Activated CD4-positive, alpha-beta T cell treated with anti-CD3 and anti-CD28 coated beads, Interleukin-2, amount 10 ng/mL, durations not matched to agents 24 days and 14 days (primary cell): ENCODE results near the gene PSMD14. TPM values are rescaled to one million over a fixed set of nuclear protein-coding genes. Genes with fewer than 3 reads are reported as not detected.

ENCODE experiments used
- DNase-seq: peaks from one replicate; pipeline ENCODE4 v3.0.0; 2022
- H3K27ac Mint-ChIP-seq: one replicate; pipeline ENCODE4 v1.8.0; 2022; ENCODE audit warnings: mild to moderate bottlenecking, mixed read lengths
- H3K27me3 Mint-ChIP-seq: one replicate; pipeline ENCODE4 v1.8.0; 2022; ENCODE audit warnings: mixed read lengths
- H3K36me3 Mint-ChIP-seq: one replicate; pipeline ENCODE4 v1.8.0; 2022; ENCODE audit warnings: low read depth, mild to moderate bottlenecking, mixed read lengths
- H3K4me1 Mint-ChIP-seq: one replicate; pipeline ENCODE4 v1.8.0; 2021; ENCODE audit warnings: mixed read lengths
- H3K4me3 Mint-ChIP-seq: one replicate; pipeline ENCODE4 v1.8.0; 2022; ENCODE audit warnings: mild to moderate bottlenecking, moderate library complexity, mixed read lengths
- H3K9me3 Mint-ChIP-seq: one replicate; pipeline ENCODE4 v1.8.0; 2021; ENCODE audit warnings: mixed read lengths
- intact Hi-C: fragments of 100-400 bp; cut with micrococcal nuclease; formaldehyde crosslinking; loops from one replicate; pipeline ENCODE4 v1.15.1; 2023
- total RNA-seq: library from RNA; stranded (reverse); gene quantifications from 2 replicates; pipeline ENCODE4 v1.2.3, GENCODE V29; 2022

PSMD14 gene
- total RNA-seq, 1 donor from 2014 or later: 113 TPM

GRCh38 chr2:161414042-161415033 is 106.1 kb downstream of the PSMD14 start:
- H3K36me3 Mint-ChIP-seq: peaks cover 23% of the 10 kb centered on the region
- intact Hi-C loops: loop anchor here (1.0 to 5.0 kb wide), 2 partner anchors 13 to 107 kb away; partner anchors contain the start of gene PSMD14
- H3K4me3 Mint-ChIP-seq: peak overlapping the region; percentile 75
- no peaks in the 10 kb centered on the region for H3K9me3 Mint-ChIP-seq
- H3K27me3 Mint-ChIP-seq: peaks cover 54% of the 10 kb centered on the region
- peaks cover 44% of the 10 kb centered on the region for H3K4me1 Mint-ChIP-seq
- peak; percentile 68 for DNase-seq
- no peak overlapping the region for H3K27ac Mint-ChIP-seq

- intact Hi-C loops: loop anchor here (1.0 kb wide), 1 partner anchor 12 kb away; no protein-coding TSS in a partner anchor
- Mint-ChIP-seq H3K9me3 (no peaks in the 10 kb centered on the region), H3K27me3 (peaks cover 62% of the 10 kb centered on the region), H3K36me3 (peaks cover 22% of the 10 kb centered on the region), H3K4me3 (peak overlapping the region; percentile 75), H3K4me1 (peaks cover 45% of the 10 kb centered on the region), H3K27ac (no peak overlapping the region)
- DNase-seq: peak; percentile 74
These were observed 107.1 kb downstream of the PSMD14 start for GRCh38 chr2:161415034-161415986.

DNA sequence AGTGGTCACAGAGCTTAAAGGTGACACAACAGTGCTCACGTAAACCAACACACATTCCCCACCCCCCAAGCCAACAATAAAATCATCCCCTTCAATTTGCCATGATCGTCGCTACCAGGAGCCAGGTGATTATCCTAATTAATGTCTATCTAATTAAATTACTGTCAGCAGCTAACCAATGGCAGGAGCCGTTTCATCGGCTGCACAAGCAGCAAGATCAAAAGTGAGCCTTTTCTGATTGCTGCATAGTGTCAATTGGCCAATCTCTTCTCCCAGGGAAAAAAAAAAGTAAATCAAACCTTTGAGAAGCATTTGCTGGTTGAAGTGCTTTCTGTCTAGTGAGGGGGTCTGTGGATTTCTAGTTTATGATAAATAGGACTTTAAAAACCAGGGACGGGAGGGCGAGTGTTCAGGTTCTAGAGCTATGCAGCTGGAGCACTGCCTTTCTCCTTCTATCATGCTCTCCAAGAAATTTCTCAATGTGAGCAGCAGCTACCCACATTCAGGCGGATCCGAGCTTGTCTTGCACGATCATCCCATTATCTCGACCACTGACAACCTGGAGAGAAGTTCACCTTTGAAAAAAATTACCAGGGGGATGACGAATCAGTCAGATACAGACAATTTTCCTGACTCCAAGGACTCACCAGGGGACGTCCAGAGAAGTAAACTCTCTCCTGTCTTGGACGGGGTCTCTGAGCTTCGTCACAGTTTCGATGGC is 107.9 kb downstream of the PSMD14 start, which contains the start of gene TBR1:
TBR1 (plus strand) TSS at position 311 of the 721 bp plus-strand sequence; CDS start at position 425, 114 bp downstream.
- intact Hi-C loops: loop anchor here (1.0 kb wide), 1 partner anchor 11 kb away; no protein-coding TSS in a partner anchor
- DNase-seq: peak; percentile 63
- Mint-ChIP-seq H3K36me3 (peaks cover 22% of the 10 kb centered on the region), H3K27me3 (peaks cover 71% of the 10 kb centered on the region), H3K4me1 (peaks cover 48% of the 10 kb centered on the region), H3K27ac (peak within 1 kb of the TSS; percentile 70), H3K9me3 (no peaks in the 10 kb centered on the region), H3K4me3 (peak within 1 kb of the TSS; percentile 75)

DNA sequence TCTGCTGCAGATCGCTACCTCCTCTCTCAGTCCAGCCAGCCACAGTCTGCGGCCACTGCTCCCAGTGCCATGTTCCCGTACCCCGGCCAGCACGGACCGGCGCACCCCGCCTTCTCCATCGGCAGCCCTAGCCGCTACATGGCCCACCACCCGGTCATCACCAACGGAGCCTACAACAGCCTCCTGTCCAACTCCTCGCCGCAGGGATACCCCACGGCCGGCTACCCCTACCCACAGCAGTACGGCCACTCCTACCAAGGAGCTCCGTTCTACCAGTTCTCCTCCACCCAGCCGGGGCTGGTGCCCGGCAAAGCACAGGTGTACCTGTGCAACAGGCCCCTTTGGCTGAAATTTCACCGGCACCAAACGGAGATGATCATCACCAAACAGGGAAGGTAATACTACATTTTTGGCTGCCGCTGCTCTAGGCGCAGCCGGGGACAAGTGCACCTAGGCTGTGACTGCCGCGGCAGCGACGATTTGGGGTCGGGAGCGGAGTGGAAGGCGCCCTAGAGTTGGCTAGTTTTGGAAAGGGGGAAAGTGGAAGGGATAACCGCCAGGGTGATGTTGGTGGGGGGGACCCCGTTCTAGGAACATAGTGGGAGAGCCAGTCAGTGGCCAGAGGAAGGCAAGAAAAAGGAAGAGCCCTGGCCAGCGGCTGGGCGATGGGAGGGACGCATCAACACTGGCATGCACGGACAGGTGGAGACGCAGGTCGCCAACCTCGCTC is 108.6 kb downstream of the PSMD14 start:
- no peaks in the 10 kb centered on the region for H3K9me3 Mint-ChIP-seq
- peaks cover 48% of the 10 kb centered on the region for H3K4me1 Mint-ChIP-seq
- peak overlapping the region; percentile 70 for H3K27ac Mint-ChIP-seq
- peaks cover 78% of the 10 kb centered on the region for H3K27me3 Mint-ChIP-seq
- H3K36me3 Mint-ChIP-seq: peaks cover 19% of the 10 kb centered on the region
- peak overlapping the region; percentile 75 for H3K4me3 Mint-ChIP-seq
- peak; percentile 70 for DNase-seq
- intact Hi-C loops: no loop called here

DNA sequence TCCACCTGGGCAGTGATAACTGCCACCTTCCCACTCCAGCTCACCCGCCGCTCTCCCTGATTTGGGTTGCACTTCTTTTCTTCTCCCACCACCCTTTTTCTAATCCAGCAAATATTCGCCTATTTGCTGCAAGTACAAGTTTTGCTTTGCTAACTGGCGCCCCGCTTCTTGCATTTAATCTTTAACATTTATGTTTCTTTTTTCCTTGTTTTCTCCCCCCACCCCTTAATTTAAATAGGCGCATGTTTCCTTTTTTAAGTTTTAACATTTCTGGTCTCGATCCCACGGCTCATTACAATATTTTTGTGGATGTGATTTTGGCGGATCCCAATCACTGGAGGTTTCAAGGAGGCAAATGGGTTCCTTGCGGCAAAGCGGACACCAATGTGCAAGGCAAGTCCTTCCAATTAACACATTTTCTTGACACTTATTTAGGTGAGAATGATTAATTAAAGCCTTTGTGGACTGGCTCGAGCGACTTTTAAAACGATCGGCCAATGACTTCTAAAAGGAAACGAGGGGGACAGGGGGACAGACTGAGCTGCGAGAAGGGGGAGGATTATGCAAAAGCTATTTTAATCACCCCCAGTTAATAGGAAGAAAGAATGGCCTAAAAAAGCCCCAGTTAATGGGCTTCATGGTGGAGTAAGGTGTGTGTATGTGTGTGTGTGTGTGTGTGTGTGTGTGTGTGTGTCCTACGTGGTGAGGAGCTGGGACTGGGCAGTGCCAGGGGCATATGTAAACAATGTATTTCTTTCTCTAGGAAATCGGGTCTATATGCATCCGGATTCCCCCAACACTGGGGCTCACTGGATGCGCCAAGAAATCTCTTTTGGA is 109.4 kb downstream of the PSMD14 start:
- Mint-ChIP-seq H3K4me1 (peaks cover 50% of the 10 kb centered on the region), H3K27ac (peak overlapping the region; percentile 32), H3K36me3 (peaks cover 14% of the 10 kb centered on the region), H3K9me3 (no peaks in the 10 kb centered on the region), H3K4me3 (peak overlapping the region; percentile 57), H3K27me3 (peaks cover 86% of the 10 kb centered on the region)
- no peak for DNase-seq
- intact Hi-C loops: loop anchor here (1.0 kb wide), 1 partner anchor 9 kb away; no protein-coding TSS in a partner anchor

GRCh38 chr2:161418275-161418714 is 110.1 kb downstream of the PSMD14 start:
- peaks cover 91% of the 10 kb centered on the region for H3K27me3 Mint-ChIP-seq
- peak overlapping the region; percentile 57 for H3K4me3 Mint-ChIP-seq
- intact Hi-C loops: loop anchor here (1.0 kb wide), 1 partner anchor 8 kb away; no protein-coding TSS in a partner anchor
- peak overlapping the region; percentile 32 for H3K27ac Mint-ChIP-seq
- peaks cover 12% of the 10 kb centered on the region for H3K36me3 Mint-ChIP-seq
- H3K4me1 Mint-ChIP-seq: peaks cover 52% of the 10 kb centered on the region
- DNase-seq: peak; percentile 66
- no peaks in the 10 kb centered on the region for H3K9me3 Mint-ChIP-seq

GRCh38 chr2:161418715-161419637 is 110.8 kb downstream of the PSMD14 start:
- Mint-ChIP-seq H3K27ac (no peak overlapping the region), H3K27me3 (peaks cover 86% of the 10 kb centered on the region), H3K4me3 (peak overlapping the region; percentile 77), H3K9me3 (no peaks in the 10 kb centered on the region), H3K36me3 (peaks cover 12% of the 10 kb centered on the region), H3K4me1 (peaks cover 49% of the 10 kb centered on the region)
- peak; percentile 72 for DNase-seq
- intact Hi-C loops: loop anchor here (1.0 kb wide), 1 partner anchor 7 kb away; no protein-coding TSS in a partner anchor

GRCh38 chr2:161419638-161420190 is 111.5 kb downstream of the PSMD14 start:
- no peak overlapping the region for H3K4me3 Mint-ChIP-seq
- no peak for DNase-seq
- H3K27me3 Mint-ChIP-seq: peaks cover 90% of the 10 kb centered on the region
- H3K9me3 Mint-ChIP-seq: peaks cover 6% of the 10 kb centered on the region
- intact Hi-C loops: loop anchor here (10.0 kb wide), 1 partner anchor 705 kb away; no protein-coding TSS in a partner anchor
- no peak overlapping the region for H3K27ac Mint-ChIP-seq
- H3K36me3 Mint-ChIP-seq: peaks cover 15% of the 10 kb centered on the region
- H3K4me1 Mint-ChIP-seq: peaks cover 55% of the 10 kb centered on the region

DNA sequence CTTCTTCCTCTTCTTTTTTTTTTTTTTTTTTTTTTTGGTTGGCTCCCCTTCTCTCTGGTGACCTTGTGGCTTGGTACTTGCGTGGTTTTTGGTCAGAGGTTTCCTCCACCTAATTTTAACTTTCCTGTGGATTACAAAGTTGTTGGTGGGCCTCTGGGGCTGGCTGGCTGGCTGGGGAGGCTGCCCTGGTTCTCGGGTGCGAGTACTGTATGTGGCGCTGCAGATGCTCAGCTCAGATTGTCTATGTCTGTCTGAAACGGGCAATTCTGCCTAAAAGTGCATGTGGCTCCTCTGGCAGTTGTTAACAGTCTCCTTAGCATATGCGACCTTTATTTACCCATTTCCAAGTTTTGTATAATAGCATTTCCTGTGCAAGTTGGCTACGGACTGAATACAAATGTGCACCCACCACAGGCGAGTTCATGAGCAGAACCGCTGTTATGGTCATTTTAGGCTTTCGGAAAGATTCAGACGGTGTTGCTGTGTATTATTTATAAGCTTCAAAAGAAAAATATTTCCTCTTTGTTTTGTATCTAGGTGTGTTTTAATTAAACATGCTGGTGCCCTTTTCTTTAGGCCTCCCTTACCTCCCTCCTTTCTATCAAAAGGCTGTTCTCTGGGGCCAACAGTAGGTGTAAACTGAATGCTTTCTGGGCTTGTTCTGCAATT is 112.3 kb downstream of the PSMD14 start:
- peaks cover 9% of the 10 kb centered on the region for H3K9me3 Mint-ChIP-seq
- H3K27me3 Mint-ChIP-seq: peaks cover 91% of the 10 kb centered on the region
- peaks cover 13% of the 10 kb centered on the region for H3K36me3 Mint-ChIP-seq
- DNase-seq: no peak
- H3K4me1 Mint-ChIP-seq: peaks cover 51% of the 10 kb centered on the region
- H3K27ac Mint-ChIP-seq: no peak overlapping the region
- H3K4me3 Mint-ChIP-seq: no peak overlapping the region
- intact Hi-C loops: loop anchor here (10.0 kb wide), 1 partner anchor 704 kb away; no protein-coding TSS in a partner anchor

GRCh38 chr2:161421686-161422085 is 113.5 kb downstream of the PSMD14 start:
- Mint-ChIP-seq H3K36me3 (peaks cover 14% of the 10 kb centered on the region), H3K27ac (no peak overlapping the region)
- intact Hi-C loops: loop anchor here (10.0 kb wide), 1 partner anchor 703 kb away; no protein-coding TSS in a partner anchor

More at GRCh38 chr2:161421686-161422085, 113.5 kb downstream of the PSMD14 start:
- Mint-ChIP-seq H3K4me1 (peaks cover 42% of the 10 kb centered on the region), H3K27me3 (peaks cover 90% of the 10 kb centered on the region), H3K9me3 (peaks cover 12% of the 10 kb centered on the region), H3K4me3 (no peak overlapping the region)
- no peak for DNase-seq
